ENCODE measurements around the gene TRIP12. TPM values are rescaled to one million over a fixed set of nuclear protein-coding genes. Genes with fewer than 3 reads are reported as not detected.
"Not testable (repeated sequence)": the region's sequence is repeated elsewhere in the genome, so short reads cannot be mapped to it uniquely, and the experiment has no call there.

The TRIP12 gene
- total RNA-seq, 2 experiments from 2014 or later, result 226 to 253 TPM

DNA sequence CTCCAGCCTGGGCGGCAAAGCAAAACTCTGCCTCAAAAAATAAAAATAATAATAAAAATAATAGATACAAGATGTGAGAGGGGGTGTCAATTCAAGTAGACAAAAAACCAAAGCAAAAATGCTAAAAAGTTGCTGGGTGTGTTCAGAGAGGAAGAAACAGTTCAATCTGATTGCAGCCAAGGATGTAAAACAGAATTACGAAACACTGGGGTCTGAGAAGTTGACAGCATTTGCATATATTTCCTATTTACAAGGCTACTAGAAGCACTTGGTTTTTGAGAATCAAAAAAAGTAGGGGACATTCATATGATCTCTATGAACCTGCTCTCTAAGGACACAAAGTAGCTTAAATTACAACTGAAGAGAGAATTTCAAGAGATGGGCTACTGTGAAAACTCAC lies 7.6 kb downstream of the TRIP12 start:
- H3K4me1 Mint-ChIP-seq (ENCODE audit: low read depth), result peaks cover 71% of the 10 kb centered on the region
- intact Hi-C loops (cut with micrococcal nuclease), result loop anchor here (5.0 kb wide), 1 partner anchor 47 kb away; no protein-coding TSS in a partner anchor
- no peak overlapping the region for H3K4me3 Mint-ChIP-seq
- ChIA-PET CTCF (no interaction called here), POLR2A (no interaction called here)
- no peaks in the 10 kb centered on the region for H3K27me3 Mint-ChIP-seq
- DNase-seq, result no peak
- H3K36me3 Mint-ChIP-seq, result peaks cover 15% of the 10 kb centered on the region
- peaks cover 4% of the 10 kb centered on the region for H3K9me3 Mint-ChIP-seq
- no peak overlapping the region for H3K27ac Mint-ChIP-seq

DNA sequence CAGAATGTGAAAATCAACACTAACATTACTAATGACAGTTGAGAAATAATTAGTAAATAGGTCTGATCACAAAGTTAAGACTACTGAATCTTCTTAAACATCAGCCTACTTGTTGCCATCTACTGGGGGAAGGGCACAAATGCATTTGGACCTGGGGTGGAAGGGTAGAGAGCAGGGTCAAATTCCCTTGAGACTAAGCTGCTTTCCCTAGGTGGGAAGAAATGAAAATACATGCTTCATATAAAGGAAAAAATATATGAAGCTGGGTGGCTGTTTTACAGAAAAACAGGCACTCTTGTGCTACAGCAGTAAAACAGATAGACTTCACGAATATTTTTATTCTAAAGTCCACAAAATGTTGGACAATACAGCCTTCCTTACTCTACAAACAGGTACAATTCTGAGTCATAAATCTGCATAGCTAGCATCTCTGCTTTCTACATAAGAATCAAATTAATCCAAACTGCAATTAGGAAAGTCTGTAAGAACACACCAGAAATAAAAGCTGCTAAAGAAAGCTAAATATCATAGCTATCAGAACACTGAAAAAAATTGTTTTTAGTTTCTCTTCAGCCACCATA lies 10.9 kb downstream of the TRIP12 start:
- no peak overlapping the region for H3K4me3 Mint-ChIP-seq
- intact Hi-C loops (cut with micrococcal nuclease), result loop anchor here (1.0 to 5.0 kb wide), 4 partner anchors 24 to 130 kb away; no protein-coding TSS in a partner anchor
- H3K4me1 Mint-ChIP-seq (ENCODE audit: low read depth), result peaks cover 55% of the 10 kb centered on the region
- H3K27me3 Mint-ChIP-seq, result no peaks in the 10 kb centered on the region
- peak overlapping the region; percentile 52 for H3K27ac Mint-ChIP-seq
- ChIA-PET POLR2A (interaction anchor here (1.6 to 1.8 kb wide), 2 partner anchors 11 to 89 kb away, joined by 4 to 7 read pairs; partner anchors contain the start of genes FBXO36 and TRIP12), CTCF (interaction anchor here (0.5 to 2.5 kb wide), 13 partner anchors 10 to 131 kb away, joined by 3 to 20 read pairs (median 4); partner anchors contain the start of genes FBXO36 and TRIP12)
- DNase-seq, result peak; percentile 31
- no peaks in the 10 kb centered on the region for H3K9me3 Mint-ChIP-seq
- H3K36me3 Mint-ChIP-seq, result peaks cover 7% of the 10 kb centered on the region

DNA sequence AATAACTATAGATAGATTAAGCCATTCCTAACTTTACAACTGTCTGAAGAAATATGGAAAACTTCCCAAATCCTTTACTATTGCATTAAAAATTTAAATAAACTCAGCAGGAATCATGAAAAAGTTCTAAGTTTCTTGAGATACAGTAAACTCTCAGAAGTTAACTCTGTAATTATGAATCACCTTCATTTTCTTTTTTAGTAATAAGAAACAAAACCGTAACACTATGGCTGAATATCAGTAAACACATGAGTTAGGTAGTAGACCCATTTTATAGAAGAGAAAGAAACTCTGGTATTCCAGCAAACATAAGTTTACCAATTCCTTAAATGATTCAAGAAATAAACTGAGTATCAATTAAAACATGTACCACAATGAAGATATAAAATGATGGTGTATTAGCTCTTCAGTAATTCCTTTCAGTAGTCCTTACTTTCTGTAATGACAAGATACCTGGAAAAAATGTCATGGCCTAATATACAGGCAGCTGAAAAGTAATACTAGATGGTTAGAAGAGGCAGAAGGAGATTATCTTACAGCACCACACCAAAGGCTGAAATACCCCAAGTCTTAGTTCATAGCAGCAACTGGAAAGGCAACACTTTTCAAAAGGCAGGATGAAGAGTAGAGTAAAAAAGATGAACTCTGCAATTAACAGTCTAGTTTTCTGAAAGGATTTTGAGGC lies 11.5 kb downstream of the TRIP12 start:
- no peaks in the 10 kb centered on the region for H3K27me3 Mint-ChIP-seq
- CTCF ChIA-PET, result interaction anchor here (0.7 to 2.5 kb wide), 9 partner anchors 10 to 129 kb away, joined by 3 to 20 read pairs (median 5); partner anchors contain the start of genes FBXO36 and TRIP12
- peaks cover 7% of the 10 kb centered on the region for H3K36me3 Mint-ChIP-seq
- no peaks in the 10 kb centered on the region for H3K9me3 Mint-ChIP-seq
- H3K27ac Mint-ChIP-seq, result peak overlapping the region; percentile 52
- H3K4me1 Mint-ChIP-seq (ENCODE audit: low read depth), result peaks cover 56% of the 10 kb centered on the region
- no peak overlapping the region for H3K4me3 Mint-ChIP-seq
- intact Hi-C loops (cut with micrococcal nuclease), result loop anchor here (1.0 to 5.0 kb wide), 4 partner anchors 23 to 129 kb away; no protein-coding TSS in a partner anchor
- POLR2A ChIA-PET, result interaction anchor here (1.6 kb wide), 1 partner anchor 88 kb away, joined by 4 read pairs; no protein-coding TSS in a partner anchor
- no peak for DNase-seq

DNA sequence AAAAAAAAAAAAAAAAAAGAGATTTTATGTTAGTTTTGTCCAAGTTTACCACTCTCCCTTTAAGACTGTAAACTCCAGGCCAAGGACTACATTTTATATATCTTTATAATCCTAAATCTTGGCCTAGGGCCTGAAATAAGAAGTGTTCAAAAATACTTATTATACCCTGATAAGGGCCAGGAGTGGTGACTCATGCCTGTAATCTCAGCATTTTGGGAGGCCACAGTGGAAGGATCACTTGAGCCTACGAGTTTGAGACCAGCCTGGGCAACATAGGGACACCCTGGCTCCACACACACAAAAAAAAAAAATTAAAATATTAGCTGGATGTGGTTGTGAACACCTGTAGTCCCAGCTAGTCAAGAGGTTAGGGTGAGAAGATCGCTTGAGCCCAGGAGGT lies 12.7 kb downstream of the TRIP12 start:
- CTCF ChIA-PET, result interaction anchor here (0.9 to 1.8 kb wide), 2 partner anchors 10 to 108 kb away, joined by 3 to 9 read pairs; no protein-coding TSS in a partner anchor
- H3K27ac Mint-ChIP-seq, result no peak overlapping the region
- H3K4me1 Mint-ChIP-seq (ENCODE audit: low read depth), result peaks cover 50% of the 10 kb centered on the region
- H3K27me3 Mint-ChIP-seq, result no peaks in the 10 kb centered on the region
- DNase-seq, result no peak
- H3K9me3 Mint-ChIP-seq, result no peaks in the 10 kb centered on the region
- H3K36me3 Mint-ChIP-seq, result peaks cover 8% of the 10 kb centered on the region
- no peak overlapping the region for H3K4me3 Mint-ChIP-seq
- intact Hi-C loops (cut with micrococcal nuclease), result no loop called here
- POLR2A ChIA-PET, result interaction anchor here (0.6 kb wide), 1 partner anchor 12 kb away, joined by 3 read pairs; the partner anchor contains the start of gene TRIP12

DNA sequence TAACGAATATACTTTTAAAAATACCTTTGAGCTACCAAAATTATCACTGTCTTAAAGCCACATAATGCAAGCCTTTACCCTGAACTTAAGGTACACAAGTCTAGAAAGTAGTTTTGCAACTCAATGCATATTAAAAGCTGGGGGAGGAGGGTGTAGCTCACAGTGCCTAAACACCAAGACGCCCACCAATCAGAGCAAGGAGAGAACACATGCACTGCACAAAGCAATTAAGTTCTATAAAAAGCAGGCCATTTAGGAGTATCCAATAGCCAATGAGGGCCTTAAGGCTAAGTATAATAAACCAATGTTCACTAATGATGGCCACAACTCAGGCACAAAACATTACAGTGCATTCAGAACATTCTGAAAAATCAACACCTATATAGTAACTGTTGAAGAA lies 16.2 kb downstream of the TRIP12 start:
- POLR2A ChIA-PET, result no interaction called here
- CTCF ChIA-PET, result interaction anchor here (1.0 kb wide), 1 partner anchor 162 kb away, joined by 5 read pairs; no protein-coding TSS in a partner anchor
- H3K4me3 Mint-ChIP-seq, result no peak overlapping the region
- DNase-seq, result no peak
- no peak overlapping the region for H3K27ac Mint-ChIP-seq
- H3K9me3 Mint-ChIP-seq, result no peaks in the 10 kb centered on the region
- H3K27me3 Mint-ChIP-seq, result no peaks in the 10 kb centered on the region
- intact Hi-C loops (cut with micrococcal nuclease), result no loop called here
- H3K4me1 Mint-ChIP-seq (ENCODE audit: low read depth), result peaks cover 40% of the 10 kb centered on the region
- peaks cover 18% of the 10 kb centered on the region for H3K36me3 Mint-ChIP-seq

DNA sequence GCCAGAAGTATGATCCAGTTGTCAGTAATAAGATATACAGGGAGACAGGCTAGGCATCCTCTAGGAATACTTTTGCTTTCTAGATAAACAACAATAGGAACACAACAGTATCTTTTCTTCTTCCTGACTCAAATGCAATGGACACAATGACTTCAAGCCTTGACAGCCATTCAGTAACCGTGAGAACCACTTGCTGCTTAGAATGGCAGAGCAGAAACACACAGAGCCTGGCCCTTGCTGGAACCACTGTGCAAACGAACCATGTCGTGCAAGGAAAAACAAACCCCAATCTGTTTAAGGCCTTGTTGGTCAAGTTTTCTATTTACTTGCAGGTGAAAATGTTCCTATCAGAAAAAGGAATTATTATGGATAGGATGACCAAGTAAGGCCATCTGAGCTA lies 18.8 kb downstream of the TRIP12 start:
- ChIA-PET POLR2A (no interaction called here), CTCF (interaction anchor here (1.1 kb wide), 1 partner anchor 102 kb away, joined by 3 read pairs; no protein-coding TSS in a partner anchor)
- no peaks in the 10 kb centered on the region for H3K9me3 Mint-ChIP-seq
- H3K27me3 Mint-ChIP-seq, result no peaks in the 10 kb centered on the region
- intact Hi-C loops (cut with micrococcal nuclease), result no loop called here
- peaks cover 52% of the 10 kb centered on the region for H3K4me1 Mint-ChIP-seq (ENCODE audit: low read depth)
- no peak overlapping the region for H3K4me3 Mint-ChIP-seq
- H3K36me3 Mint-ChIP-seq, result peaks cover 18% of the 10 kb centered on the region
- no peak for DNase-seq
- no peak overlapping the region for H3K27ac Mint-ChIP-seq

DNA sequence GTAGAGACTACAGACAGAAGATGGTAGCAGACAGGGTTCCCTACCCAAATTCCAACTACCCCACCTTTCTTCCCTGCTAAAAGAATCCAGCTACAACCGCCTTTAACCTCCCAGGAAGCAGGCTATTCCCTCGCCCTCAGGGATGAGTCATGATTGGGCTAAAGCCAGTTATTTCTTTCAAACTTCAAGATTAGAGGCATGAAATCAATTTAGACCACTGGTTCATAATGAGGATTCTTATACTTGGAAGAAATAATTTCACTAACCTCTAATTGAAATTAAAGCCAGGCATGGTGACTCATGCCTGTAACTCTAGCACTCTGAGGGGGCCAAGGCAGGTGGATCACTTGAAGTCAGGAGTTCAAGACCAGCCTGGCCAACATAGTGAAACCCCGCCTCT lies 20.0 kb downstream of the TRIP12 start:
- ChIA-PET CTCF (interaction anchor here (3.5 kb wide), 1 partner anchor 9 kb away, joined by 15 read pairs; no protein-coding TSS in a partner anchor), POLR2A (no interaction called here)
- no peak overlapping the region for H3K27ac Mint-ChIP-seq
- peaks cover 55% of the 10 kb centered on the region for H3K4me1 Mint-ChIP-seq (ENCODE audit: low read depth)
- peaks cover 11% of the 10 kb centered on the region for H3K36me3 Mint-ChIP-seq
- no peaks in the 10 kb centered on the region for H3K9me3 Mint-ChIP-seq
- intact Hi-C loops (cut with micrococcal nuclease), result no loop called here
- H3K4me3 Mint-ChIP-seq, result no peak overlapping the region
- DNase-seq, result no peak
- H3K27me3 Mint-ChIP-seq, result no peaks in the 10 kb centered on the region

DNA sequence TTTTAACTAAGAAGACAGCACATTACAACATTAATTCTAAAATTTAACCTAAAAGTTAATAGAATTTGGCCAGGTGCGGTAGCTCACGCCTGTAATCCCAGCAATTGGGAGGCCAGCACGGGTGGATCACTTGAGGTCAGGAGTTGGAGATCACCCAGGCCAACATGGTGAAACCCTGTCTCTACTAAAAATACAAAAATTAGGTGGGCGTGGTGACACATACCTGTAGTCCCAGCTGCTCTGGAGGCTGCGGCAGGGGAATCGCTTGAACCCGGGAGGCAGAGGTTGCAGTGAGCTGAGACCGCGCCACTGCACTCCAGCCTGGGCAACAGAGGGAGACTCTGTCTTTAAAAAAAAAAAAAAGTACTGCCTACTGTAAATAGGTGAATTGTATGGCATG lies 21.3 kb downstream of the TRIP12 start:
- H3K27me3 Mint-ChIP-seq, H3K4me3 Mint-ChIP-seq, H3K9me3 Mint-ChIP-seq: not testable (repeated sequence)
- CTCF ChIA-PET, result interaction anchor here (0.6 to 3.5 kb wide), 4 partner anchors 9 to 1862 kb away, joined by 3 to 15 read pairs (median 4); partner anchors contain the start of genes FBXO36 and TRIP12
- DNase-seq, result peak; percentile 59
- POLR2A ChIA-PET, result interaction anchor here (0.6 to 0.8 kb wide), 3 partner anchors 13 to 78 kb away, joined by 3 to 5 read pairs (median 4); no protein-coding TSS in a partner anchor
- Mint-ChIP-seq H3K4me1 (ENCODE audit: low read depth) (peaks cover 53% of the 10 kb centered on the region), H3K36me3 (peaks cover 11% of the 10 kb centered on the region), H3K27ac (peak overlapping the region; percentile 8)
- intact Hi-C loops (cut with micrococcal nuclease), result loop anchor here (1.0 kb wide), 1 partner anchor 78 kb away; no protein-coding TSS in a partner anchor

DNA sequence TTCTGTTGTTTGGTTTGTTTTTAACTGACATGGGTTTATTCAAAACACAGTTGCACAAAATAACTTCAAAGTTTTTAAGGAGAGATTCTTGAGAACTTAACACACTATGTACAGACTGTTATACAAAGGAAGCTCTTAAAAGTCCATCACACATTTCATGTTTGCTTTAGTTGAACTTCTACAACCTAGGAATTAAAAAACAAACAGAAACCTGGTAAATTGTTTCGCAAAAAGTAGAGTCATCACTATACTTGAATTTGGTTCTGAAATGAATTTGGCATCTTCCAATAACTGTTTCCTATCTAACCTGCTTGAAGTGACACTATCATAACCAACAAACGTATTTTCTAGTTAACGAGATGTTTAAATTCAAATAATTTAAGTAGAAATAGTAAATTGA lies 21.8 kb downstream of the TRIP12 start:
- H3K27ac Mint-ChIP-seq, result peak overlapping the region; percentile 8
- CTCF ChIA-PET, result interaction anchor here (0.6 to 3.5 kb wide), 3 partner anchors 11 to 1861 kb away, joined by 3 to 15 read pairs (median 5); partner anchors contain the start of genes FBXO36 and TRIP12

DNA sequence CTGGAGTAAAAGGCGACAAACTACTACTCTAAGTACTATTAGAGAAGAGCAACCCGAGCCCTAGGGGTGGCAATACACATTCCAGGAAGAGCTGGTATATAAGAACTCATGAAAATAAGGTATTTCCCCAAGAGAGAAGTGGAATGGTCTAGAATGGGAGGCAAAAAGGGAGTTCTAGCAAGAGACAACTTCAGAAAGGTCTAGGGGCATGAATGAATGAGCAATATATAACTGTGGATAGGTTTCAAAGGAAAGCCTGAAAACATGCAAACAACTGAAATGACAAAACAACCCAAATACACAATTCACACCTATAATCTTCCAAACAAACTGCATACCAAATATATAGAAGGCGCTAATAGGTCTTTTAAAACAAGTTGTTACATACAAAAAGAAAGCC lies 22.2 kb downstream of the TRIP12 start:
- Mint-ChIP-seq H3K36me3 (peaks cover 11% of the 10 kb centered on the region), H3K9me3 (no peaks in the 10 kb centered on the region), H3K4me3 (no peak overlapping the region), H3K27me3 (no peaks in the 10 kb centered on the region), H3K4me1 (ENCODE audit: low read depth) (peaks cover 50% of the 10 kb centered on the region), H3K27ac (no peak overlapping the region)
- DNase-seq, result no peak
- intact Hi-C loops (cut with micrococcal nuclease), result loop anchor here (1.0 kb wide), 1 partner anchor 77 kb away; no protein-coding TSS in a partner anchor
- CTCF ChIA-PET, result interaction anchor here (1.0 to 3.5 kb wide), 3 partner anchors 10 to 22 kb away, joined by 3 to 15 read pairs (median 3); partner anchors contain the start of genes FBXO36 and TRIP12
- POLR2A ChIA-PET, result no interaction called here

More for the DNA sequence above, 21.8 kb downstream of the TRIP12 start:
- Mint-ChIP-seq H3K4me3 (no peak overlapping the region), H3K9me3 (no peaks in the 10 kb centered on the region), H3K27me3 (no peaks in the 10 kb centered on the region), H3K4me1 (ENCODE audit: low read depth) (peaks cover 50% of the 10 kb centered on the region), H3K36me3 (peaks cover 11% of the 10 kb centered on the region)
- no peak for DNase-seq
- POLR2A ChIA-PET, result no interaction called here
- intact Hi-C loops (cut with micrococcal nuclease), result loop anchor here (1.0 kb wide), 1 partner anchor 78 kb away; no protein-coding TSS in a partner anchor

DNA sequence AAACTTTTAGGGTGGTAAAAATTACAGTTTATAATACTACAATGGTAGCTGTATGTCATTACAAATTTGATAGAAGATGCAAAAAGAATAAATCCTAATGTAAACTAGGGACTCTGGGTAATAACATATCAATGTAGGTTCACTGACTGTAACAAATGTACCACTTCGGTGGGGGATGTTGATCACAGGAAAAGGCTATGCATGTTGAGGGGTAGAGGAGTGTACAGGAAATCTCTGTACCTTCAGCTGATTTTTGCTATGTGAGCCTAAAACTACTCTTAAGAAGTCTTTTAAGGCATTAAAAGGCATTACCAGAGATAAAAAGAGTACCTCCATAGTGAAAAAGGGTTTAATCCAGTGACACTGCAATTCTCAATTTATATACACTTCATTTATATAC lies 25.0 kb downstream of the TRIP12 start:
- CTCF ChIA-PET, result no interaction called here
- Mint-ChIP-seq H3K4me1 (ENCODE audit: low read depth) (peaks cover 50% of the 10 kb centered on the region), H3K9me3 (no peaks in the 10 kb centered on the region), H3K4me3 (no peak overlapping the region), H3K27ac (no peak overlapping the region), H3K36me3 (peaks cover 4% of the 10 kb centered on the region), H3K27me3 (no peaks in the 10 kb centered on the region)
- intact Hi-C loops (cut with micrococcal nuclease), result no loop called here
- no peak for DNase-seq
- POLR2A ChIA-PET, result no interaction called here

DNA sequence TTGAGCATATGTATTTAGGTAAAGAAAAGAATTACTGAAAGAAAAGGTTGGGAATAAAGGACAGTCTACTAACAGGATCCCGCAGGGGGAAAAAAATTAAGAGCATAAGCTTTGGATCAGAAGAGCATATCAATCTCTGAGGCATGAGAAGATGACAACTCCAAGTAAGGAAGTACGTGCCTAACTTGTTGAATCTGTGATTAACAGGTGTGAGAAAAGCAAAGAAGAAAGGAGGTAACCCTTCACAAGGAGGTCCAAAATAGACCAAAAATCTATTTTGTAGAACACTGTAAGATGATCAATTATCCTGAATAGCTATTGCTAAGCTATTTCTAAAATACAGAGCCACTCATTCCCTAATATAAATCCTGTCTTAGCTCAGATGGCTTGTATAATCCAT lies 32.8 kb downstream of the TRIP12 start:
- intact Hi-C loops (cut with micrococcal nuclease), result no loop called here

More for the DNA sequence above, 32.8 kb downstream of the TRIP12 start:
- ChIA-PET POLR2A (interaction anchor here (0.7 kb wide), 1 partner anchor 23 kb away, joined by 3 read pairs; no protein-coding TSS in a partner anchor), CTCF (no interaction called here)
- Mint-ChIP-seq H3K4me3 (no peak overlapping the region), H3K9me3 (no peaks in the 10 kb centered on the region), H3K27ac (no peak overlapping the region), H3K36me3 (peaks cover 4% of the 10 kb centered on the region), H3K4me1 (ENCODE audit: low read depth) (peaks cover 52% of the 10 kb centered on the region), H3K27me3 (no peaks in the 10 kb centered on the region)
- no peak for DNase-seq
